ENCODE results near the gene ARHGAP40. TPM values are rescaled to one million over a fixed set of nuclear protein-coding genes. Genes with fewer than 3 reads are reported as not detected.

Gene ARHGAP40
- total and polyA plus RNA-seq, 2 of the 13 experiments (the other 11 are each of a cell fraction or from before 2014, with no cell fraction given), result 0.75 to 2.1 TPM

DNA sequence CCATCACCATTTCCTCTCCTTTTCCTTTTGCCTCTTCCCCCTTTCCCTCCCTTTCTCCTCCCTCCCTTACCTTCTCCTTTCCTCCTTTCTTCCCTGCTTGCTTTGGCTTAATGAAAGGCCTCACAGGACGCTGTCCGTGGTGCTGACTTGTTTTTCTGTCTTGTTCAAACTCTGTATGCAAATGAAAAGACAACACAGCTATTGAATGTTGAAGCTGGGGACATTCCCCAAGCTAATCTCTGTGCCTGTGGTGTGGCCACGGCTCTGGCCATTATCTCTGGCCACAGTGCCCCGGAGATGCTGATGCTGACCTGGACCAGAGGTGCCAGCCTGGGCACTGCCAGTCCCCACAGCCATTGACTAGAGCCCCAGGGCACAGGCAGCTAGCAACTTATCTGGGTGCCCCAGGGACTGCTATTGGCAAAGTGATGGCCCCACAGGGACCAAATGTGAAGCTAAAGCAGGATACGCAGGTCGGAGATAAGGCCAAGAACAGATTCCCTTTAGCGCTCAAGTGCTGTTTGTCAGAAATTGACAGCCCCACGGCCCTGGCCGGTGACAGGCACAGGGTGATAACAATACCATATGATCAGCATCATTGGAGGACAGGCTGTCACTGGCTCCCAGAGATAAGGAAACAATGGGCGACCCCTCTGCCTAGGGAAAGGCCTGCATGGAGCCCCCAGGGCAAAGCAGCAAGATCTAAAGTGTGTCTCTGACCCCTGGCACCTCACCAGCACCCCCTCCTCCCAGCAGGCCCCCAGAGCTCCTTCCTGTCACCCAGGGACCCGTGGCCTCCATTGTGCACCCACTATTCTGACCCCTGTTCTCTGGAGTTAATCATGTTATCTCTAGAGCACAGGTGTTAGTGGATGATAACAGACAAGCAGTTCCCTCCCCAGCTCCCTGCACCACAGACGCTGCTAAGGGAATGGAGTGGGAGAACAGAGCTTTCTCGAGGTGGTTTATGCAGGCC is 91.1 kb downstream of the ARHGAP40 start (continued):
- TF ChIP-seq, protein P1, sequence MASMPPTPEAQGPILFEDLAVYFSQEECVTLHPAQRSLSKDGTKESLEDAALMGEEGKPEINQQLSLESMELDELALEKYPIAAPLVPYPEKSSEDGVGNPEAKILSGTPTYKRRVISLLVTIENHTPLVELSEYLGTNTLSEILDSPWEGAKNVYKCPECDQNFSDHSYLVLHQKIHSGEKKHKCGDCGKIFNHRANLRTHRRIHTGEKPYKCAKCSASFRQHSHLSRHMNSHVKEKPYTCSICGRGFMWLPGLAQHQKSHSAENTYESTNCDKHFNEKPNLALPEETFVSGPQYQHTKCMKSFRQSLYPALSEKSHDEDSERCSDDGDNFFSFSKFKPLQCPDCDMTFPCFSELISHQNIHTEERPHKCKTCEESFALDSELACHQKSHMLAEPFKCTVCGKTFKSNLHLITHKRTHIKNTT (CRISPR knock-in tag; IDR thresholded peaks at IDR 0.05), result no peak
- TF ChIP-seq ZNF782 (CRISPR knock-in tag; IDR thresholded peaks at IDR 0.05; ENCODE audit: borderline replicate concordance) (0 out of 2 replicates have a peak, but pooled peaks have one; percentile 57), ARNTL (CRISPR knock-in tag; IDR thresholded peaks at IDR 0.05) (peak; percentile 75; the same call in 1 of the 2 replicates), MBNL3 (CRISPR knock-in tag; conservative IDR thresholded peaks at IDR 0.05) (no peak), ZBTB42 (CRISPR knock-in tag; IDR thresholded peaks at IDR 0.05) (no peak), SNRNP70 (IDR thresholded peaks at IDR 0.05; ENCODE audit: low read depth, low read length) (no peak), ZNF790 (CRISPR knock-in tag; IDR thresholded peaks at IDR 0.05; ENCODE audit: borderline replicate concordance) (peak; percentile 78; the same call in 1 of the 2 replicates), ZNF562 (CRISPR knock-in tag; IDR thresholded peaks at IDR 0.05; ENCODE audit: borderline replicate concordance) (peak; percentile 15; the same call in 1 of the 2 replicates), TFDP1 (CRISPR knock-in tag; IDR thresholded peaks at IDR 0.05; ENCODE audit: borderline replicate concordance) (peak; percentile 36; the same call in 1 of the 2 replicates), SSRP1 (CRISPR knock-in tag; IDR thresholded peaks at IDR 0.05) (no peak), ZFP36L2 (CRISPR knock-in tag; IDR thresholded peaks at IDR 0.05) (peak; percentile 97), ZNF670 (CRISPR knock-in tag; IDR thresholded peaks at IDR 0.05; ENCODE audit: borderline replicate concordance) (no peak), ZNF253 (CRISPR knock-in tag; IDR thresholded peaks at IDR 0.05; ENCODE audit: borderline replicate concordance) (no peak), MNT (IDR thresholded peaks at IDR 0.05) (no peak), SP4 (CRISPR knock-in tag; IDR thresholded peaks at IDR 0.05) (no peak), TBX2 (CRISPR knock-in tag; IDR thresholded peaks at IDR 0.05; ENCODE audit: borderline replicate concordance) (peak; percentile 54; the same call in 1 of the 2 replicates), RAD51 (IDR thresholded peaks at IDR 0.05; ENCODE audit: borderline replicate concordance) (no peak), ZNF724P (CRISPR knock-in tag; IDR thresholded peaks at IDR 0.05; ENCODE audit: borderline replicate concordance) (0 out of 2 replicates have a peak, but pooled peaks have one; percentile 65)
- TF ChIP-seq, protein P2, sequence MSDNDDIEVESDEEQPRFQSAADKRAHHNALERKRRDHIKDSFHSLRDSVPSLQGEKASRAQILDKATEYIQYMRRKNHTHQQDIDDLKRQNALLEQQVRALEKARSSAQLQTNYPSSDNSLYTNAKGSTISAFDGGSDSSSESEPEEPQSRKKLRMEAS (IDR thresholded peaks at IDR 0.05), result no peak
- TF ChIP-seq, protein P3, sequence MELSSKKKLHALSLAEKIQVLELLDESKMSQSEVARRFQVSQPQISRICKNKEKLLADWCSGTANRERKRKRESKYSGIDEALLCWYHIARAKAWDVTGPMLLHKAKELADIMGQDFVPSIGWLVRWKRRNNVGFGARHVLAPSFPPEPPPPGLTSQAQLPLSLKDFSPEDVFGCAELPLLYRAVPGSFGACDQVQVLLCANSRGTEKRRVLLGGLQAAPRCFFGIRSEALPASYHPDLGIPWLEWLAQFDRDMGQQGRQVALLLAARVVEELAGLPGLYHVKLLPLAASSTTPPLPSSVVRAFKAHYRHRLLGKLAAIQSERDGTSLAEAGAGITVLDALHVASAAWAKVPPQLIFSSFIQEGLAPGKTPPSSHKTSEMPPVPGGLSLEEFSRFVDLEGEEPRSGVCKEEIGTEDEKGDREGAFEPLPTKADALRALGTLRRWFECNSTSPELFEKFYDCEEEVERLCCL (CRISPR knock-in tag; IDR thresholded peaks at IDR 0.05; ENCODE audit: borderline replicate concordance), result peak; percentile 46; the same call in 1 of the 2 replicates
- TF ChIP-seq, protein P4, sequence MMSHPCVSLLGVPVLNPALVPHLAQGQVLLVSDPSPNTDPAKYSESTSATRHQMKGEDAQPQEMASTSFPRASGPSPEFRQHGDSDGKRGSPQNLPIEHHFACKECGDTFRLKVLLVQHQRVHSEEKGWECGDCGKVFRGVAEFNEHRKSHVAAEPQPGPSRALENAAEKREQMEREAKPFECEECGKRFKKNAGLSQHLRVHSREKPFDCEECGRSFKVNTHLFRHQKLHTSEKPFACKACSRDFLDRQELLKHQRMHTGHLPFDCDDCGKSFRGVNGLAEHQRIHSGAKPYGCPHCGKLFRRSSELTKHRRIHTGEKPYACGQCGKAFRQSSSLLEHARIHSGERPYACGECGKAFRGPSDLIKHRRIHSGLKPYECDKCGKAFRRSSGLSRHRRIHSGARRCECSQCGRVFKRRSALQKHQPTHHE (CRISPR knock-in tag; IDR thresholded peaks at IDR 0.05; ENCODE audit: borderline replicate concordance), result no peak
